Measurements from ENCODE around the gene CCDC71L.

CCDC71L gene

GRCh38 chr7:106623315-106623660, 37.7 kb downstream of the CCDC71L start:
- DNase-seq, result no peak

GRCh38 chr7:106622654-106623314, 38.2 kb downstream of the CCDC71L start:
- no peak for DNase-seq

GRCh38 chr7:106621393-106622132, 39.4 kb downstream of the CCDC71L start:
- no peak for DNase-seq

GRCh38 chr7:106620676-106621075, 40.3 kb downstream of the CCDC71L start:
- no peak for DNase-seq

GRCh38 chr7:106620034-106620433, 40.9 kb downstream of the CCDC71L start:
- no peak for DNase-seq

GRCh38 chr7:106619213-106619612, 41.7 kb downstream of the CCDC71L start:
- no peak for DNase-seq

GRCh38 chr7:106618480-106618879, 42.5 kb downstream of the CCDC71L start:
- no peak for DNase-seq

- DNase-seq, result no peak
Observed at GRCh38 chr7:106617860-106618259, 43.1 kb downstream of the CCDC71L start.

- no peak for DNase-seq
Observed at GRCh38 chr7:106616708-106617051, 44.3 kb downstream of the CCDC71L start.

DNA sequence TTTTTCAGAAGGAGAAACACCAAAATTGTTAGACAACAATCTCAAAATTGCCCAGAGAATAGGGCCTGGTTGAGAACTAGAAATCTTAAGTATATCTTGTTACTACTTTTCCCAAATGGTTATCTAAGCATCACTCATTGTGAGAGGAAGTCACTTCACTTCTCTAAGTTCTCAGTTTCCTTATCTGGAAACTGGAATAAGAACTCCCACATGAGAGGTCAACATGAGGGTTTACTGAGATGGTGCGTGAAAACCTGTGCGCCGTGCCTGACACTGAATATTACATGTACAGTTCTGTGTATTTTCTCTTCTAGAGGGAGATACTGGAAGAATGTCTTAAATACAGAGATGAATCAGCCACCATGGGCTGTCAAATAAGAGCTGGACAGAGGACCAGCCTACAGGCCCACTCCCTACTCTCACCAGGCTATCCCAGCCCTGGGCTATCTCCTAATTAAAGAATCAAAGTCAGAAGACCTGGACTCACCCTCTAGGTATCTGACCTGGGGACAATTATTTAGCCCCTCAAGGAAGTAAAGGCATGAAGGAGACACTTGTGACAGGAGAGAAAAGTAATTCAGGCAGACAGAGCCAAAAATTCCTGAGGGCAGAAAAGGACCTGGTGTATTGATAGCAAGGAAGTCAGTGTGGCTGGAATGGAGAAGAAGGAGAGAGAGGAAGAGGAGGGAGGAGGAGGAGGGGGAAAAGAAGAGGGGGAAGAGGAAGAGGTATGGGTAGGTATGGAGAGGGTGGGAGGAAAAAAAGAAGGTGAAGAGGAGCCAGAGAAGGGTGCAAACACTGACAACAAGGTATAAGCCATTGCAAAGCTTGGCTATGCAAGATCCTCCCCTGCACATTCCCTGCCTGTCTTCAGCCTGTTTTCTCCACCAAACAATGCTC, 44.9 kb downstream of the CCDC71L start:
- DNase-seq, result no peak

GRCh38 chr7:106614751-106615150, 46.2 kb downstream of the CCDC71L start:
- no peak for DNase-seq

DNA sequence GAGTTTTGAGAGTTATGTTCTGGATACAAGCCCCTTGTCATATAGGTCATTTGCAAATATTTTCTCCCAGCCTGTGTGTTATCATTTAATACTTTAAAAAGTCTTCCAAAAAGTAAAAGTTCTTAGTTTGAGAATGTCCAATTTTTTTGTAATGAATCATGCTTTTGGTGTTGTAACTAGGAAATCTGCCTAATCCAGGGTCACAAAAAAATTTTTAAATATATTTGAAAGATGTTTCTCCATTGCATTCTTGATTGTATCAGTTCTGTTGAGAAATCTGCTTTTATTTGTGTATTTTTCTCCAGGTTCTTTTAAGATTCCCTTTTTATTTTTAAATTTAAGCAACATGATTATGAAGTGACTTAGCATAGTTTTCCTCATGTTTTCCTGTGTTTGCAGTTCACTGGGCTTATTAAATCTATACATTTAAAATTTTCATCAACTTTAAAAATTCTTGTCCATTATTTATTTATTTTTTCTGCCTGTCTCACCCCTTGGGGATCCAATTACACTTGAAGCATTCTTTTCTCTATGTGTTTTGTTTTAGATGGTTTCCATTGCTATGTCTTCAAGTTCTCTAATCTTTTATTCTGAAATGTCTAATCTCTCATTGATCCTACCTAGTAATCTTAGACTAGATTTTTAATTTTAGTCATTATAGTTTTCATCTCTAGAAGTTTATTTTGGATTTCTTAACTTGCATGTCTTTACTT, 47.0 kb downstream of the CCDC71L start:
- DNase-seq, result no peak

DNA sequence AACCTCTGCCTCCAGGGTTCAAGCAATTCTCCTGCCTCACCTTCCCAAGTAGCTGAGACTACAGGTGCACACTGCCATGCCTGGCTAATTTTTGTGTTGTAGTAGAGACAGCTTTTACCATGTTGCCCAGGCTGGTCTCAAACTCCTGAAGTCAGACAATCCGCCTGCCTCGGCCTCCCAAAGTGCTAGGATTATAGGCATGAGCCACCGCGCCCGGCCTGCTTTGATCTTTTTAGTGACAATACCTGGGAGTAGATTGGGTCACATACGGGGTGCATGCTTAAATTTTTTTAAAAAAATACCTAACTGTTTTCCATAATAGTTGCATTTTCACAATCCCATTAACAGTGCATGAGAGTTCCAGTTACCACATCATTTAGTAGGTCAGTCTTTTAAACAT, 47.7 kb downstream of the CCDC71L start:
- no peak for DNase-seq

GRCh38 chr7:106612432-106612831, 48.5 kb downstream of the CCDC71L start:
- DNase-seq, result no peak

DNA sequence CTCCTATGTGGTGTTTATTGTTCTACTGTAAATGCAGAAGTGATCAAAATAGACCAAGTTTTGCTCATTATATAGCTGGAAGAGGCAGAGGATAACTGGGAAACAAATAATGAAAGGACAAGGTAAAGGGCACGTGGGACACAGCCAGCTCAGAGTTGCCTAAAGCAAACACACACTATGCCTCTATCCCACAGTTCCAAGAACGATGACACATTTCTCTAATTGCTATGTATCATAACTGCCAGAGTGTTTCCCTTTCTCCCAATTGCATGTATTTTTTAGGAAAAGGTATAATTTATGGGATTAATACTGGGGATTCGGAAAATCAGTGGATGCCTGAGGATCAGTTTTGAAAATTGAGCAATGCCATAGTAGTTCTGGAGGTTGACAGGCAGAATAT, 49.0 kb downstream of the CCDC71L start:
- DNase-seq, result no peak

DNA sequence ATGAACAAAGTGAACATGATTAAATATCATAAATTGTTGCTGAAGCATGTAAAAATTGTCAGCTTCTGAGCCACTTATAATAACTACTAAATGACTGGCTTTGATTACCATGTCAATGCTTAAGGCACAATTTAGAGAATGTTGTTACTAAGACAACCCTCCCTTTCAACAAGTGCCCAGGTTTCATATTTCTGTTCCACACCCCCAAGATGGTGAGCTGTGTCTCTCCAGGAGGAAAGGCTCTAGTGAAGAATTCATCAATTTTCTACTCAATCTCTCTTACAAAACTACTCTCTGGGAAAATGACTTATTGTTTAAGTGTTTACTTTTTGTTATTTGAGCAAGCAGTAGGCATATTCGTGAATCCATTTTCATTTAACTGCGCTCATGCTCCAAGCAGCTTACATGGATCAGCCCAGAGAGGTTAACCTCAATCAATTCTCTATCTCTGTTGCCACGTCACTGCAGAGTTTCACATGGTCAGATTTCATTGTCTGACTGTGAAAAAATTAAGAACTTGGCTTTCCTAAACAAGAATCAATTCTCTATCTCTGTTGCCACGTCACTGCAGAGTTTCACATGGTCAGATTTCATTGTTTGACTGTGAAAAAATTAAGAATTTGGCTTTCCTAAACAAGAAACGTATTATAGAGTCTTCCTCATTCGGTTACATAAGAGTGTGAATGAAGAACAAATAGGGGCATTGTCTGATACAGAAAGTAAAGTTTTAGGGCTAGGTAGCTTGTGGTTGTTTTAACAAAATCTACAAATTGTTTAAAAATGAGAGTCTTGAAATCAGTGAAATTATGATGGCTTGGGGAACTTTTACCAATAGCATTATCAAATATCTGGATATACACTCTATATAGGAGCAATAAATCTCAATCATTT, 49.7 kb downstream of the CCDC71L start:
- no peak for DNase-seq

- no peak for DNase-seq
Observed at GRCh38 chr7:106609416-106609815, 51.5 kb downstream of the CCDC71L start.

- no peak for DNase-seq
Observed at GRCh38 chr7:106608661-106609060, 52.3 kb downstream of the CCDC71L start.
